GM18520 (cell line): ENCODE data around the gene TCFL5.
"Not testable (repeated sequence)": the region's sequence is repeated elsewhere in the genome, so short reads cannot be mapped to it uniquely, and the experiment has no call there.

Source experiments
- ATAC-seq: cut with Tn5 transposase; IDR thresholded peaks from one replicate; pipeline ENCODE4 v1.9.1; 2021; ENCODE audit not compliant: unreplicated experiment

Gene TCFL5

DNA sequence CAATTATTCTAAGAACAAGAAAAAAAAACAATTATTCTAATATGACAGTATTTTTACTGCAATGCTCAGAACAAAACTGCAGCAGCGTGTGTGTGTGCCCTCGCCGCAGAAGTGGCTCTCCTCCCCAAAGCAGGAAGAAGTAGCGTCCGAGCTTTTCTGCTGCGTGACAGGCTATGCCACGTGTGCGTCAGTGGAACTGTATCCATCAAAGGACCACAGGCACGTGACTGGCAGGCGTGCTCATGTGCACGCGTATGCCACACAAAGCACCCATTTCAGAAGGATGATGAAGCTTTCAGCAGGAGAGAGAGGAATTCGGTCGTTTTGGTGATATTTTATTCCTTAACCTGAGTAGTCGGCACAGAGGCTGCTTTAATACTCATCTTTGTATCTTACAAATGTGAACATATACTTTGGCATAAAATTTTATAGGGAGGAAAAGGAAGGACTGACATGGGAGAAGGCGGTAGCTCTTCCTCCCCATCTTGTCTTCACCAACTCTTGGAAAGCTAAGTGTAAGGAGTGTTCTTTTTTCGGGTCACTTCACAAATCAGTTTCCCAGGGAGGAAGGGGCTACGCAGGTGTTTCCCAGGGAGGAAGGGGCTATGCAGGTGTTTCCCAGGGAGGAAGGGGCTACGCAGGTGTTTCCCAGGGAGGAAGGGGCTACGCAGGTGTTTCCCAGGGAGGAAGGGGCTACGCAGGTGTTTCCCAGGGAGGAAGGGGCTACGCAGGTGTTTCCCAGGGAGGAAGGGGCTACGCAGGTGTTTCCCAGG is 3.4 kb downstream of the TCFL5 start:
- no peak for ATAC-seq

DNA sequence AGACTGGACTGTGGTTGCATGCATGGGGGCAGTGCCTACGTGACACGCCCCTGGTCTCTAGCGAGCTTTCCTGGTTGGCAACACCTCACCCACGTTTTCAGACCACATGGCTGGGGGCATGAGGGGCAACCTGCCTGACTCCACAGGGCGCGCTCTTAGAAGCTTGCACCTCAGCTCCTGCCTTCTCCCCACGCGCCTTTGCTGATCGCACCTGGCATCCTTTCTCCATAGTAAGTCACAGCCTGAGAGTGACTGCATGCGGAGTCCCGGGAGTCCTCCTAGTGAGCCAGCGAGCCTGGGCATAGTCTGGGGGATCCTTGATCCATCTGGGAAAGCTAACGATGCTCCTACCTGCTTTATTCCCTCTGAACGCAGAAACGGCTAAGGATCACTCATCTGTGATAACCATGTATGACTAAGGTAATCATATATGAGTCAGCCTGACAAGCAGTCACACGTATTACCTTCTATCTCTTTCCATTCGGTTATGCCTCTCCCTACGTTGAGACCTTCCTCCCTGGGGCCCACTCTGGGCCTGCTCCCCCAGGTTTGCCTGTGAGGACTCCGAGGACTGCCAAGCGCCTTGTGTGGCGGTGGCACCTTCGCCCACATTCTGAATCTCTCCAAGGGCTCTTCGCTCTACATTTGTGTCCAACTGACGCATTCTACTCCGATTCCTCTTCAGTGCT is 4.5 kb downstream of the TCFL5 start:
- no peak for ATAC-seq

- ATAC-seq = no peak
These were observed 6.5 kb downstream of the TCFL5 start for GRCh38 chr20:62855120-62855519.

DNA sequence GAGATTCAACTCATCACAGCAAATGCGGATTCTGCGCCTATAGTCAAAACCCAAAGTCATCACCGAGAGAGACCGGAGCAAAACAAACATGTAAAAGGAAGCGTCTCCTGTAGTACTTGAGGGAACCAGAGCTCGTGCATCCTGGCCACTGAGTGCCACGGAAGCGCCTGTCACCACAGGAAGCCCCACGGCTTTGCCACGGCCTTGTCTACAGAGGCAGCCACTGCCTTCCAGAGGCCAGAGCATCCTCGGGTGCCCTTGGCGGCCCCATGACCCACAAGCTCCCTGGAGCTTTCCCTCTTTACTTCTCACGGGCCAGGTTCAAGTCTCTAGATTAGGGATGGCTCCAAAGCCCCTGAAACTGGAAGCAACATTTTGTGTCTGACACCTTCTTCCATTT is 7.5 kb downstream of the TCFL5 start:
- ATAC-seq = no peak

DNA sequence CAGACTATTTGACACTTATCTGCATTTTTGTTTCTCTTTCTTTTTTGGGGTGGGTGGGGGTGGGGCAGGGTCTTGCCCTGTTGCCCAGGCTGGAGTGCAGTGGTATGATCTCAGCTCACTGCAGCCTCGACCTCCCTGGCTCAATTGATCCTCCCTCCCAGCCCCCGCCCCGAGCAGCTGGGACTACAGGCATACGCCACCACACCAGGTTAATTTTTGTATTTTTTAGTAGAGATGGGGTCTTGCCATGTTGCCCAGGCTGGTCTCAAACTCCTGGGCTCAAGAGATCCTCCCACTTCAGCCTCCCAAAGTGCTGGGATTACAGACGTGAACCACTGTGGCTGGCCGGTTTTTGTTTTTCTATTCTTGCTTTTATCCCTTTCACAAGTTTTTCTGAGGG is 8.3 kb downstream of the TCFL5 start:
- not testable (repeated sequence) for ATAC-seq

DNA sequence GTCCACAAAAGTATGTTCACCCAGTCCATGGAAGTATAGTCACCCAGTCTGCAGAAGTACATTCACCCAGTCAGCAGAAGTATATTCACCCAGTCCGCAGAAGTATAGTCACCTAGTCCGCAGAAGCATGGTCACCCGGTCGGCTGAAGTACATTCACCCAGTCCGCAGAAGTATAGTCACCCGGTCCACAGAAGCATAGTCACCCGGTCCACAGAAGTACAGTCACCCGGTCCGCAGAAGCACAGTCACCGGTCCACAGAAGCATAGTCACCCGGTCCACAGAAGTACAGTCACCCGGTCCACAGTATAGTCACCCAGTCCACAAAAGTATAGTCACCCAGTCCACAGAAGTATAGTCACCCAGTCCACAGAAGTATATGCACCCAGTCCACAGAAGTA is 8.8 kb downstream of the TCFL5 start:
- ATAC-seq = no peak

GRCh38 chr20:62852196-62852595 is 9.4 kb downstream of the TCFL5 start:
- no peak for ATAC-seq

DNA sequence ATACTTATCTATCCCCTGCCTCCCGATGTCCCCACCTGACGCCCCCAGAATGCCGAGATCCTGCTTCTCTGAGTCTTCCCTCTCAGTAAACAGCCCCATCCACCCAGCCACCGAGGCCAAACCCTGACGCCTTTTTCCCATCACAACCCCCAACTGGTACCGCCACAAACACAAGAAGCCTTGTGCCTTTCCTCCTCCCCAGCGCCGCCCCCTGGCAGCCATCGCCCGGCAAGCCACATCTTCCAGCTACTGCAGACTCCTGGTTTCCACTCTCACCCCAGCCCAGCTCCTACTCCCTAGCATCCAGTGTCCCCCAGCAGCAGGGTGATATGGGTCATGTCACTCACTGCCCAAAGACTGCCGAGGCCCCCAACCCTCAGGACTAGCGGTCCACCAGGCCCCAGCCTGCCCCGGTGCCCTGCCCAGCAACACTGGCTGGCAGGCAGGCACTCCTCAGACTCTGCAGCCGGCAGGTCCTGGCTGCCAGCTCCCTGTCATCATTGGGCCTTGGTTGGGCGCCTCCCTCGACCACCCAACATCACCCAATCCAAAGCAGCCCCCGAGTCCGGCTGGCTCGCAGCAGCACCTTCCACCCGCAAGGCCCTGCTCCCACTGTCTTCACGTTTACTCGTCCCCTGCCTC is 11.2 kb downstream of the TCFL5 start:
- ATAC-seq = no peak

- ATAC-seq = no peak
These were observed 12.2 kb downstream of the TCFL5 start for GRCh38 chr20:62849431-62849830.

DNA sequence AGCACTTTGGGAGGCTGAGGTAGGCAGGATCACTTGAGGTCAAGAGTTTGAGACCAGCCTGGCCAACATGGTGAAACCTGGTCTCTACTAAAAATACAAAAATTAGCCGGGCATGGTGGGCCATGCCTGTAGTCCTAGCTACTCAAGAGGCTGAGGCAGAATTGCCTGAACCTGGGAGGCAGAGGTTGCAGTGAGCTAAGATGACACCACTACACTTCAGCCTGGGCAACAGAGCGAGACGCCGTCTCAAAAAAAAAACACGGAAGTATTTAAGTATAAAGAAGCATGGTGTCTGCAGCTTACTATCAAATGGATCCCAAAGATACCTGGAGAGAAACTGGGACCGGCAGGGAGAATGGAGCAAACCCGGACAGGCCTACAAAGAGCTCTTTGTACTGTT is 12.7 kb downstream of the TCFL5 start:
- not testable (repeated sequence) for ATAC-seq

GRCh38 chr20:62846166-62846890 is 15.3 kb downstream of the TCFL5 start:
- no peak for ATAC-seq

DNA sequence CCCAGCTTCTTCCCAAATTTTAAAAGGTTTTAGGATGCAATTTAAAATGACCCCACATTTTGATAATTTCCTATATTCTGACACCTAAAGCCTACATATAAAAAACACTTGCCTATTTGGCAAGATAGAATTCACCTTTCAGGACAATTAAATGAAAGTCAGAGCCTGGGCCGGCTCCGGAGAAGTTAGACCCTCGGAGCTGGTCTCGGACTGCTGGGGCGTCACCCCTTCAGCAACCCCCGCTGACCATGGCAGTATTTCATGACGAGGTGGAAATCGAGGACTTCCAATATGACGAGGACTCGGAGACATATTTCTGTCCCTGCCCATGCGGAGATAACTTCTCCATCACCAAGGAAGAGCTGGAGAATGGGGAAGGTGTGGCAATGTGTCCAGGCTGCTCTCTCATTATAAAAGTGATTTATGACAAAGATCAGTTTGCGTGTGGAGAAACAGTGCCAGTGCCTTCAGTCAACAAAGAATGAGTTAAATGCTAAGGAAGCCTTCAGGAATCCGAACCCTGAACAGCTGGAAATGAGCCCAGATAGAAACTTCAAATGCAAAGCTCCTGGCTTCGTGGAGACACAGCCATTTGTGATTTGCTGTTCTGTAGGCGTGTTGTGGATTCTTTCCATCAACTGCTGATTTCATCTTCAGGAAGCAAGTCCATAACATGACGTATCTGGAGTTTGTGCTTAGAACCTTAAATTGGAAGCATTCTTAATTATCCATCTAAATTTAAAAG is 16.0 kb downstream of the TCFL5 start:
- no peak for ATAC-seq

DNA sequence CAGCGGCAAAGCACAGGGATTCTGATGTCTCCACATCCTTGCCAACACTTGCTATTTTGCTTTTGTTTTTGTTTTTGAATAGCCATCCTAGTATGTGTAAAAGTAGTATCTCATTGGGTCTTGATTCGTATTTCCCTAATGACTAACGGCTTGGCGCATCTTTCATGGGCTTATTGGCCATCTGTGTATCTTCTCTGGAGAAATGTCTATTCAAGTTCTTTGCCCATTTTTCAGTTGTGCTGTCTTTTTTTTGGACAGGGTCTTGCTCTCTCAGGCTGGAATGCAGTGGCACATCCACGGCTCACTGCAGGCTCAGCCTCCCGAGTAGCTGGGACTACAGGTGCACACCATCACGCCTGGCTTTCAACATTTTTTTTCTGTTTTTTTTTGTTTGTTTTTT is 17.4 kb downstream of the TCFL5 start:
- ATAC-seq = no peak

DNA sequence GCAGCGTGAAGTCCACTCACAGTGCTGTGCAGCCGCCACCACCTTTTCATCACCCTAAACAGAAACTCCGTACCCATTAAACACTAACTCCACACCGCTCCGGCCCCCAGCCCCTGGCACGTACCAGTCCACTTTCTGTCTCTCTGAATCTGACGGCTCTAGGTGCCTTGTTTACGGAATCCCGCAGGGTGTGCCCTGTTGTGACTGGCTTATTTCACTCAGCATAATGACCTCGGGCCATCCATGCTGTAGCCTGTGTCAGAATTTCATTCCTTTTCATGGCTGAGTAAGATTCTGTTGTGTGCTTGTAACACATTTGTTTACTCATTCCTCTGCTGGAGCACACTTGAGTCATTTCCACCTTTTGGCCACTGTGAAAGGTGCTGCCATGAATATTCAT is 18.0 kb downstream of the TCFL5 start:
- ATAC-seq = no peak

DNA sequence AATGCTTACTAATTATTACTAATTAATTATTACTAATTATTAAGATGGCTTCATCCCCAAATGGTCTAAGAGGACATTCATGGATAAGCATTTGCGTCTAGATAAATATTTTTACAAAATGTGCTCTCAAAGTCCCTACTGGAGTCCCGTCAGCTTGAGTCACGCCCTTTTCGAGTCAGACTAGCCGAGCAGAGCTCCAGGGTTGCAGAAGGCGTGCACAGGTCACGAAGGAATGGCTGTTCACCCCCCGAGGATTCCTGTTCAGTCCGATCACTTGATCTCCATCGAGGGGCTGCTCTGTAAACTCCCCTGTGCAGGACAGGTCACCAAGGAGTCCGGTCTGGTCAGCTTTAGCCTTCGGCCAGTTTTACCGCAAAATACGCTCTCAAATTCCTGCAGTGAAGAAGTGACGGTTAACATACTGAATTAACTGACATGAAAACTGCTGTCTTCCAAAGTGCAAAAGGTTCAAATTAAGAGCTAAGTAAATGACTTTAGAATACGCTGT is 19.9 kb downstream of the TCFL5 start:
- no peak for ATAC-seq

GRCh38 chr20:62840244-62841197 is 21.1 kb downstream of the TCFL5 start:
- ATAC-seq = no peak

GRCh38 chr20:62839816-62840215 is 21.8 kb downstream of the TCFL5 start:
- no peak for ATAC-seq

DNA sequence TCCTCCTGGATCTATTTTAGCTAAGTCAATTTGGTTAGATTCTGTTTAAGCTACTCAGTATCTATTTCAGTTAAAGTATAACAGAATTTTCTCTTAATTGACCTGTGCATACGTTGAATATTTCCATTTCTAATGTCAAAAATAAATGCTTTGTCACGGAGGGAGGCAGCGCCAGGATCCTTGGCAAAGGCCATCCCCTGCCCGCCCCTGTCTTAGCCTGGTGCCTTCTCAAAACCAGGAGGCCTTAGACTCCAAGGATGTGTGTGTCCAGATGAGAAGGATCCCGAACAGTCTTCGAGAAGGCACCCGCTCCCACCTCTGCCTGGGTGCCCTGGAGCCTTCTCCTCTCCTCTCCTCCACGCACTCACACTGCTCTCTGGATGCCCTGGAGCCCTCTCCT is 22.4 kb downstream of the TCFL5 start:
- no peak for ATAC-seq

GRCh38 chr20:62838128-62838891 is 23.3 kb downstream of the TCFL5 start:
- peak; percentile 65 for ATAC-seq
